Brain microvascular endothelial cell (primary cell): ENCODE measurements around the gene TMEM214.
A peak's percentile ranks its signal among the peaks of the same experiment; 100 is the strongest.

ENCODE experiments used
- DNase-seq: peaks from one replicate; pipeline ENCODE4 v3.0.0-alpha.2; 2020
- H3K27ac ChIP-seq: fragments of 250-450 bp; sonication (Bioruptor Pico); 2 replicates; pipeline ENCODE4 v1.5.1; 2020; ENCODE audit warnings: mild to moderate bottlenecking, moderate library complexity
- H3K27me3 ChIP-seq: fragments of 250-450 bp; sonication (Bioruptor Pico); replicated peaks from 2 replicates; pipeline ENCODE4 v1.5.1; 2020; ENCODE audit warnings: mild to moderate bottlenecking
- H3K36me3 ChIP-seq: fragments of 250-450 bp; sonication (Bioruptor Pico); replicated peaks from 2 replicates; pipeline ENCODE4 v1.5.1; 2020; ENCODE audit warnings: mild to moderate bottlenecking
- H3K4me3 ChIP-seq: 2 replicates; pipeline ENCODE4 v1.5.1; 2011; ENCODE audit warnings: low read depth, mild to moderate bottlenecking, control low read depth, low read length, moderate library complexity
- in situ Hi-C: cut with HindIII; loops from 2 replicates; pipeline ENCODE4 v1.10.0; 2017; ENCODE audit warnings: low sequenced_read_pairs, low pct_ligation_motif_present
- TF ChIP-seq, protein P1 (sequence below): IDR thresholded peaks from 2 replicates; pipeline ENCODE4 v1.5.1; 2011; ENCODE audit warnings: low read depth, mild to moderate bottlenecking, moderate library complexity, low read length, control low read depth, inconsistent platforms; ENCODE audit errors: missing control alignments

TMEM214 gene

DNA sequence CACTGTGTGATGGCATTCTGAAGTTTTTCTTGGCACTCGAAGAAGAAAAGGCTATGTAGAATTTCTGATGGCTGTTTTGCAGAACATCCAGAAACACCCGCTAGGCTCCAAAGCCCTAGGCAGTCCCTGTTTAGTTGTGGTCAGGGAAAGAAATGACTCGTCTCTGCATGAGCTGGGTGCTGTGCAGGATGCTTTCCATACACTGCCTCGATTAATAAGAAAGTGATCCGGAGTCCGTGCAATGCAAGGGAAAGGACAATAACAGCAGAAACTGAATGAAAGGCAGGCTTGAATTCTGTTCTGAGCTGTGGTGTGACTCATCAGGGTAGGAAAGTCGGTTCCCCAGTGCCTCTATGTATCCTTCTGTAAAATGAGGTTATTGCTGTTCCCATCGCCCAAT lies 43.6 kb upstream of the TMEM214 start:
- peak; percentile 26 for DNase-seq
- Histone ChIP-seq H3K27ac (no peak overlapping the region), H3K4me3 (no peak overlapping the region), H3K27me3 (peaks cover 3% of the 10 kb centered on the region), H3K36me3 (no peaks in the 10 kb centered on the region)
- in situ Hi-C loops, result no loop called here
- TF ChIP-seq, protein P1, sequence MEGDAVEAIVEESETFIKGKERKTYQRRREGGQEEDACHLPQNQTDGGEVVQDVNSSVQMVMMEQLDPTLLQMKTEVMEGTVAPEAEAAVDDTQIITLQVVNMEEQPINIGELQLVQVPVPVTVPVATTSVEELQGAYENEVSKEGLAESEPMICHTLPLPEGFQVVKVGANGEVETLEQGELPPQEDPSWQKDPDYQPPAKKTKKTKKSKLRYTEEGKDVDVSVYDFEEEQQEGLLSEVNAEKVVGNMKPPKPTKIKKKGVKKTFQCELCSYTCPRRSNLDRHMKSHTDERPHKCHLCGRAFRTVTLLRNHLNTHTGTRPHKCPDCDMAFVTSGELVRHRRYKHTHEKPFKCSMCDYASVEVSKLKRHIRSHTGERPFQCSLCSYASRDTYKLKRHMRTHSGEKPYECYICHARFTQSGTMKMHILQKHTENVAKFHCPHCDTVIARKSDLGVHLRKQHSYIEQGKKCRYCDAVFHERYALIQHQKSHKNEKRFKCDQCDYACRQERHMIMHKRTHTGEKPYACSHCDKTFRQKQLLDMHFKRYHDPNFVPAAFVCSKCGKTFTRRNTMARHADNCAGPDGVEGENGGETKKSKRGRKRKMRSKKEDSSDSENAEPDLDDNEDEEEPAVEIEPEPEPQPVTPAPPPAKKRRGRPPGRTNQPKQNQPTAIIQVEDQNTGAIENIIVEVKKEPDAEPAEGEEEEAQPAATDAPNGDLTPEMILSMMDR, result no peak

DNA sequence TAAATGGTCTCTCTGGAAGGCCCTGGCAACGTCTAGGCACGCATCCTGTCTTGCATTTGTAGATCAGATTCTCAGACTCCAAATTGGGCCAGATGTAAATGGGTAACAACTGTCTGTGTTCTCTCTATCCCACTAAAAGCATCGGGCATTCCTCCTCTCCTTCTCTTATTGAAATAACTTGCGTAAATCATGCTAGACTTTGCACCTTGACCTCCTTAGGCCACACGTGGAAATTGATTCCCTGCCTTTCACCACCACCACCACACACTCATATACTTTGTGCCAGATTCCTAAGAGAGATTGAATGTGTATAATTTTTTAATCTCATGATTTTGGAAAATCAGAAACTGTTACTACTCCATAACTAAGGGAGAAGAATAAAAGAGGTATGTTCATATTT lies 41.0 kb upstream of the TMEM214 start:
- in situ Hi-C loops, result no loop called here
- no peak overlapping the region for H3K4me3 ChIP-seq

DNA sequence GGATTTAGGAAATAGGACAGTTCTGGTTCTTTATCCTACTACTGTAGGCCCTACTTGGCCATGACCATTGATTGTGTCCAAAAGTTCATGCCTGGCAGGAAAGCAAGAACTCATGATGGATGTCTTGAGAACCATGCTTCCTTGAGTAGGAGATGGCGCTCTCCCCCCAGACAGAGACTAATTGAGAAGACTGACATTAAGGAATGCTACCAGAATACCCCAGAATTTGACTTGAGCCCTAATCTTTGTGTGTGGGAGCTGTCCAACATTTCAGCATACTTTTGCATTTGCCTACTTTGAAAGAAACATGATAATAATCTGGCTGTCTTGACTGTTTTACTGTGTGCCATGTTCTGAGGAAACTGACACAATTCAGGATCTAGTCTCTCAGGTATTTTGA lies 39.0 kb upstream of the TMEM214 start:
- peaks cover 9% of the 10 kb centered on the region for H3K27me3 ChIP-seq
- in situ Hi-C loops, result no loop called here
- H3K27ac ChIP-seq, result no peak overlapping the region
- no peak overlapping the region for H3K4me3 ChIP-seq
- H3K36me3 ChIP-seq, result no peaks in the 10 kb centered on the region
- no peak for DNase-seq
- TF ChIP-seq, protein P1, result no peak

More for the DNA sequence above, 41.0 kb upstream of the TMEM214 start:
- TF ChIP-seq, protein P1, result no peak
- H3K36me3 ChIP-seq, result no peaks in the 10 kb centered on the region
- H3K27ac ChIP-seq, result no peak overlapping the region
- DNase-seq, result no peak
- H3K27me3 ChIP-seq, result no peaks in the 10 kb centered on the region

DNA sequence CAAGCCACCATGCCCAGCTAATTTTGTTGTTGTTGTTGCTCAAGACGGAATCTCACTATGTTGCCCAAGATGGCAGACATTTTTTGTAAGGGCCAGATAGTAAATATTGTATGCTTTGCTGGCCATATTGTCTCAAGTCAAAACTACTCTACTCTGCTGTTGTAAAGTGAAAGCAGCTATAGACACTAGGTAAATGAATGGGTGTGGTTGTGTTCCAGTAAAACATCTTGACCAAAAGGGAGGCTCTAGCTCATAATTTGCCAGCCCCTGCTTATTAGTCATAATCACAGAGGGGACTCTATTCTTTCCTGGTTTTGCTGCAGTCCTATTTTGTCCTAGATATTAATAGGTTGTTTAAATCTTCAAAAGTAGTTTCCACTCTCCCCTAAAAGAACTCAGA lies 37.8 kb upstream of the TMEM214 start:
- in situ Hi-C loops, result no loop called here
- Histone ChIP-seq H3K36me3 (no peaks in the 10 kb centered on the region), H3K27ac (no peak overlapping the region), H3K27me3 (peaks cover 9% of the 10 kb centered on the region), H3K4me3 (no peak overlapping the region)
- TF ChIP-seq, protein P1, result no peak
- DNase-seq, result no peak

DNA sequence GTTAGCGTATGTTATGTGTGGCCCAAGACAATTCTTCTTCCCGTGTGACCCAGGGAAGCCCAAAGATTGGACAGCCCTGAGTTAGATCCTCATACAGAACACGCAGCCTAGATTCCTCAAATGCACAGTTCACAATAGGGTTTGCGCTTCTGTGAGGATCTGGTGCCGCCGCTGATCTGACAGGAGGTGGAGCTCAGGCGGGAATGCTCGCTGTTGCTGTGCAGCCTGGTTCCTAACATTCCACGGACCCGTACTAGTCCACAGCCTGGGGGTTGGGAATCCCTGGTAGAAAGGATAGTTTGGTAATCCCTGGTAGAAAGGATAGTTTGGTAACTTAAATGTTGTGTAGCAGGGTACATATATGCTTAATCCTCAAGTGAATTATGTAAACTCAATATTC lies 35.4 kb upstream of the TMEM214 start:
- no peak for DNase-seq
- Histone ChIP-seq H3K27ac (no peak overlapping the region), H3K36me3 (no peaks in the 10 kb centered on the region), H3K27me3 (peaks cover 9% of the 10 kb centered on the region), H3K4me3 (no peak overlapping the region)
- TF ChIP-seq, protein P1, result no peak
- in situ Hi-C loops, result no loop called here

DNA sequence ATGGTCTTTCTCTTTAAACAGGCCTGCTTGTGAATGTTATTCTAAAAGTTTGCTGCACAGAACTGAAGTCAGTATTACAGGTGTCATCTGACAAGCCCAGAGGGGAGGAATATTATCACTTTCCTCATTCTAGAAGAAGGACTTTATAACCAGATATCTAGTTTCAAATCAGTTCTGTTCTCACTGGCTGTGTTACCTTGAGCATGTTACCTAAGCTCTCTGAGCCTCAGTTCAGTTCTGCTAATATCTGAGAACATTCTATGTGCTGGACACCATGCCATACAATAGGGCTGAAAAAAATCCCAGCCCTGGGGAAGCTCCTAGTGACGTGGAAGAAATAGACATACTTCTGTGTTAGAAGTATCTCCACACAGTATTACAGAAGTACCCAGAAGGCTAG lies 34.4 kb upstream of the TMEM214 start:
- no peak for DNase-seq
- Histone ChIP-seq H3K27me3 (peaks cover 9% of the 10 kb centered on the region), H3K36me3 (no peaks in the 10 kb centered on the region), H3K4me3 (no peak overlapping the region), H3K27ac (no peak overlapping the region)
- TF ChIP-seq, protein P1, result no peak
- in situ Hi-C loops, result no loop called here
